ENCODE results near the gene LDLRAP1. TPM values are rescaled to one million over a fixed set of nuclear protein-coding genes. Genes with fewer than 3 reads are reported as not detected.

LDLRAP1 gene
- total RNA-seq, 1 experiment from 2014 or later, result 16.3 TPM

Other genes with a start within 250 kb of the LDLRAP1 start
- 84.0 to 100 TPM (median 98.9 TPM) in 3 replicates for gene TMEM50A, start 205.3 kb upstream of the LDLRAP1 start, total RNA-seq (2021)
- gene RHCE, start 122.8 kb upstream of the LDLRAP1 start, total RNA-seq (2021), result 0.24 to 0.27 TPM in 2 of 3 replicates, not detected in the other
- 9.0 to 9.5 TPM (median 9.0 TPM) in 3 replicates for gene MACO1, start 112.7 kb upstream of the LDLRAP1 start, total RNA-seq (2021)
- 10.4 to 16.8 TPM (median 12.2 TPM) in 3 replicates for gene MAN1C1, start 73.2 kb downstream of the LDLRAP1 start, total RNA-seq (2021)

Measured in WTC11 (cell line).